K562 (cell line): ENCODE data around the gene CST6. TPM values are rescaled to one million over a fixed set of nuclear protein-coding genes. Genes with fewer than 3 reads are reported as not detected.

ENCODE experiments used
- E2F6 ChIP-seq, 2 experiments: IDR thresholded peaks; 2 replicates each; pipeline ENCODE4 v1.6.1; 2011; ENCODE audit warnings: borderline replicate concordance in 1 of 2, control low read depth in 1 of 2, low read depth in 1 of 2, low read length in 1 of 2, mild to moderate bottlenecking in 1 of 2, mixed read lengths in 1 of 2, moderate library complexity in 1 of 2; ENCODE audit not compliant: insufficient read depth in 1 of 2, insufficient read length in 1 of 2, poor library complexity in 1 of 2, severe bottlenecking in 1 of 2; ENCODE audit errors: extremely low read depth in 1 of 2
- FOXO4 ChIP-seq: fragments of 450-650 bp; formaldehyde crosslinking; IDR thresholded peaks from 2 replicates; pipeline ENCODE4 v1.4.0; 2020; ENCODE audit warnings: mild to moderate bottlenecking, moderate library complexity
- GATAD2B ChIP-seq: fragments of 450-650 bp; IDR thresholded peaks from 2 replicates; pipeline ENCODE4 v1.6.1; 2017; ENCODE audit warnings: mild to moderate bottlenecking, borderline replicate concordance
- NCOA1 ChIP-seq: fragments of 450-650 bp; IDR thresholded peaks from 2 replicates; pipeline ENCODE4 v1.6.1; 2016; ENCODE audit warnings: low read depth
- PRPF4 ChIP-seq: fragments of 200-400 bp; formaldehyde crosslinking; IDR thresholded peaks from one replicate; pipeline ENCODE4 v1.6.1; 2017; ENCODE audit warnings: low read length, low read depth, mild to moderate bottlenecking; ENCODE audit not compliant: insufficient read depth, poor library complexity, severe bottlenecking
- RAD21 ChIP-seq, 2 experiments: fragments of 250-450 bp in 1 of 2; fragments of 450-650 bp in 1 of 2; sonication (Bioruptor Pico) in 1 of 2; formaldehyde crosslinking in 1 of 2; IDR thresholded peaks in 1 of 2; conservative IDR thresholded peaks in 1 of 2; 2 replicates each; pipeline versions ENCODE4 v1.4.0 to v1.8.0; 2020 to 2022; ENCODE audit warnings: mild to moderate bottlenecking in 2 of 2, moderate library complexity in 1 of 2
- RBM15 ChIP-seq: fragments of 200-400 bp; formaldehyde crosslinking; IDR thresholded peaks from 2 replicates; pipeline ENCODE4 v1.6.1; 2018; ENCODE audit warnings: mild to moderate bottlenecking, low read length, moderate library complexity; ENCODE audit not compliant: insufficient read depth
- SIN3A ChIP-seq, 2 experiments: fragments of 150-350 bp in 1 of 2; IDR thresholded peaks; 2 replicates each; pipeline ENCODE4 v1.6.1; 2011 to 2016; ENCODE audit warnings: borderline replicate concordance in 2 of 2, low read depth in 2 of 2, low read length in 2 of 2, mild to moderate bottlenecking in 2 of 2, moderate library complexity in 2 of 2; ENCODE audit not compliant: control insufficient read depth in 1 of 2
- SIRT6 ChIP-seq: IDR thresholded peaks from one replicate; pipeline ENCODE4 v1.6.1; 2012; ENCODE audit warnings: low read depth, mild to moderate bottlenecking, control low read depth, inconsistent platforms, low read length, moderate library complexity
- SMARCE1 ChIP-seq: fragments of 450-650 bp; IDR thresholded peaks from 2 replicates; pipeline ENCODE4 v1.7.1; 2016; ENCODE audit warnings: mild to moderate bottlenecking
- SMC3 ChIP-seq: conservative IDR thresholded peaks from 2 replicates; pipeline ENCODE4 v1.6.1; 2011; ENCODE audit warnings: low read depth, low read length, improper control_type of control experiment; ENCODE audit not compliant: insufficient read depth
- SUPT5H ChIP-seq: fragments of 450-650 bp; IDR thresholded peaks from 2 replicates; pipeline ENCODE4 v1.6.1; 2016
- TFAM ChIP-seq: fragments of 250-450 bp; sonication (Bioruptor Pico); conservative IDR thresholded peaks from 2 replicates; pipeline ENCODE4 v1.5.0; 2021; ENCODE audit warnings: mild to moderate bottlenecking, moderate library complexity
- TRIM28 ChIP-seq: fragments of 450-650 bp; IDR thresholded peaks from 2 replicates; pipeline ENCODE4 v1.6.1; 2017
- ZNF133 ChIP-seq: fragments of 250-450 bp; sonication (Bioruptor Pico); IDR thresholded peaks from 2 replicates; pipeline ENCODE4 v1.4.0; 2020; ENCODE audit warnings: mild to moderate bottlenecking
- ZNF764 ChIP-seq: fragments of 250-450 bp; sonication (Bioruptor Pico); IDR thresholded peaks from 2 replicates; pipeline ENCODE4 v1.4.0; 2020; ENCODE audit warnings: low read depth, mild to moderate bottlenecking, moderate library complexity
- polyA plus RNA-seq, 8 experiments: library from polyadenylated mRNA; depleted of rRNA in 4 of 8; stranded (reverse) in 5 of 8; unstranded in 3 of 8; fragments of >200 nt; fragmentation: Nextera tagmentation in 2 of 8; fragmentation: Illumina TruSeq in 1 of 8; extraction: Ambion mirVana in 2 of 8; extraction: Trizol in 1 of 8; gene quantifications; 2 replicates each; pipeline versions ENCODE4 v1.2.1 to v1.2.3, GENCODE V29; 2011 to 2014; ENCODE audit warnings: inconsistent platforms in 1 of 8, missing spikeins in 1 of 8
- total RNA-seq, 7 experiments: library from RNA; depleted of rRNA in 6 of 7; stranded (reverse); fragments of >200 nt in 6 of 7; fragmentation: Illumina TruSeq in 2 of 7; extraction: Trizol in 2 of 7; gene quantifications; 2 replicates each; pipeline versions ENCODE4 v1.2.1 to v1.2.3, GENCODE V29; 2011 to 2021; ENCODE audit warnings: low replicate concordance in 1 of 7
- TF ChIP-seq, protein P1 (sequence below): sonication (generic); formaldehyde crosslinking; IDR thresholded peaks from 2 replicates; pipeline ENCODE4 v1.8.0; 2023; ENCODE audit warnings: mild to moderate bottlenecking, missing genetic modification reagents
- TF ChIP-seq, protein P2 (sequence below): fragments of 250-450 bp; sonication (Bioruptor Pico); IDR thresholded peaks from 2 replicates; pipeline ENCODE4 v1.9.0; 2021; ENCODE audit warnings: mild to moderate bottlenecking
- TF ChIP-seq, protein P3 (sequence below): sonication (generic); formaldehyde crosslinking; IDR thresholded peaks from 2 replicates; pipeline ENCODE4 v1.4.0; 2020; ENCODE audit warnings: mild to moderate bottlenecking, missing genetic modification reagents

CST6 gene
- total and polyA plus RNA-seq, 9 of the 15 experiments (the other 6 are each of a cell fraction or from before 2014, with no cell fraction given) = not detected

- TF ChIP-seq, protein P1, sequence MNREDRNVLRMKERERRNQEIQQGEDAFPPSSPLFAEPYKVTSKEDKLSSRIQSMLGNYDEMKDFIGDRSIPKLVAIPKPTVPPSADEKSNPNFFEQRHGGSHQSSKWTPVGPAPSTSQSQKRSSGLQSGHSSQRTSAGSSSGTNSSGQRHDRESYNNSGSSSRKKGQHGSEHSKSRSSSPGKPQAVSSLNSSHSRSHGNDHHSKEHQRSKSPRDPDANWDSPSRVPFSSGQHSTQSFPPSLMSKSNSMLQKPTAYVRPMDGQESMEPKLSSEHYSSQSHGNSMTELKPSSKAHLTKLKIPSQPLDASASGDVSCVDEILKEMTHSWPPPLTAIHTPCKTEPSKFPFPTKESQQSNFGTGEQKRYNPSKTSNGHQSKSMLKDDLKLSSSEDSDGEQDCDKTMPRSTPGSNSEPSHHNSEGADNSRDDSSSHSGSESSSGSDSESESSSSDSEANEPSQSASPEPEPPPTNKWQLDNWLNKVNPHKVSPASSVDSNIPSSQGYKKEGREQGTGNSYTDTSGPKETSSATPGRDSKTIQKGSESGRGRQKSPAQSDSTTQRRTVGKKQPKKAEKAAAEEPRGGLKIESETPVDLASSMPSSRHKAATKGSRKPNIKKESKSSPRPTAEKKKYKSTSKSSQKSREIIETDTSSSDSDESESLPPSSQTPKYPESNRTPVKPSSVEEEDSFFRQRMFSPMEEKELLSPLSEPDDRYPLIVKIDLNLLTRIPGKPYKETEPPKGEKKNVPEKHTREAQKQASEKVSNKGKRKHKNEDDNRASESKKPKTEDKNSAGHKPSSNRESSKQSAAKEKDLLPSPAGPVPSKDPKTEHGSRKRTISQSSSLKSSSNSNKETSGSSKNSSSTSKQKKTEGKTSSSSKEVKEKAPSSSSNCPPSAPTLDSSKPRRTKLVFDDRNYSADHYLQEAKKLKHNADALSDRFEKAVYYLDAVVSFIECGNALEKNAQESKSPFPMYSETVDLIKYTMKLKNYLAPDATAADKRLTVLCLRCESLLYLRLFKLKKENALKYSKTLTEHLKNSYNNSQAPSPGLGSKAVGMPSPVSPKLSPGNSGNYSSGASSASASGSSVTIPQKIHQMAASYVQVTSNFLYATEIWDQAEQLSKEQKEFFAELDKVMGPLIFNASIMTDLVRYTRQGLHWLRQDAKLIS (CRISPR knock-in tag) = no peak
- TF ChIP-seq RBM15 = no peak
- TF ChIP-seq SMARCE1 = no peak
- TF ChIP-seq, protein P2, sequence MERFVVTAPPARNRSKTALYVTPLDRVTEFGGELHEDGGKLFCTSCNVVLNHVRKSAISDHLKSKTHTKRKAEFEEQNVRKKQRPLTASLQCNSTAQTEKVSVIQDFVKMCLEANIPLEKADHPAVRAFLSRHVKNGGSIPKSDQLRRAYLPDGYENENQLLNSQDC (CRISPR knock-in tag) = no peak
- no peak for TF ChIP-seq ZNF764 (CRISPR knock-in tag)
- no peak for TF ChIP-seq RAD21 (CRISPR knock-in tag; conservative IDR thresholded peaks at IDR 0.05 in 1 of 2, IDR thresholded peaks at IDR 0.05 in 1 of 2)
- TF ChIP-seq SIN3A (IDR thresholded peaks at IDR 0.05; ENCODE audit: borderline replicate concordance in 2 of 2, control insufficient read depth in 1 of 2, low read depth in 2 of 2, low read length in 2 of 2) = peak in 1 of 2 experiments; percentile 48; a peak in 1 of 4 replicates
- TF ChIP-seq NCOA1 = no peak
- no peak for TF ChIP-seq E2F6 (IDR thresholded peaks at IDR 0.05; ENCODE audit: borderline replicate concordance in 1 of 2, extremely low read depth in 1 of 2, insufficient read depth in 1 of 2, insufficient read length in 1 of 2, low read depth in 1 of 2, low read length in 1 of 2, poor library complexity in 1 of 2, severe bottlenecking in 1 of 2)
- no peak for TF ChIP-seq ZNF133
- TF ChIP-seq FOXO4 (CRISPR knock-in tag) = 0 out of 2 replicates have a peak, but pooled peaks have one; percentile 17
- TF ChIP-seq PRPF4 = no peak
- TF ChIP-seq SMC3 = no peak
- TF ChIP-seq SUPT5H = no peak
- TF ChIP-seq, protein P3, sequence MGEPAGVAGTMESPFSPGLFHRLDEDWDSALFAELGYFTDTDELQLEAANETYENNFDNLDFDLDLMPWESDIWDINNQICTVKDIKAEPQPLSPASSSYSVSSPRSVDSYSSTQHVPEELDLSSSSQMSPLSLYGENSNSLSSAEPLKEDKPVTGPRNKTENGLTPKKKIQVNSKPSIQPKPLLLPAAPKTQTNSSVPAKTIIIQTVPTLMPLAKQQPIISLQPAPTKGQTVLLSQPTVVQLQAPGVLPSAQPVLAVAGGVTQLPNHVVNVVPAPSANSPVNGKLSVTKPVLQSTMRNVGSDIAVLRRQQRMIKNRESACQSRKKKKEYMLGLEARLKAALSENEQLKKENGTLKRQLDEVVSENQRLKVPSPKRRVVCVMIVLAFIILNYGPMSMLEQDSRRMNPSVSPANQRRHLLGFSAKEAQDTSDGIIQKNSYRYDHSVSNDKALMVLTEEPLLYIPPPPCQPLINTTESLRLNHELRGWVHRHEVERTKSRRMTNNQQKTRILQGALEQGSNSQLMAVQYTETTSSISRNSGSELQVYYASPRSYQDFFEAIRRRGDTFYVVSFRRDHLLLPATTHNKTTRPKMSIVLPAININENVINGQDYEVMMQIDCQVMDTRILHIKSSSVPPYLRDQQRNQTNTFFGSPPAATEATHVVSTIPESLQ = no peak
- TF ChIP-seq TRIM28 = no peak
- TF ChIP-seq SIRT6 = no peak
- no peak for TF ChIP-seq GATAD2B
- TF ChIP-seq TFAM (CRISPR knock-in tag) = no peak
These were observed 9.1 kb upstream of the CST6 start (continued) for GRCh38 chr11:66002648-66003225.
